ENCODE measurements around the gene SERINC2. TPM values are rescaled to one million over a fixed set of nuclear protein-coding genes. Genes with fewer than 3 reads are reported as not detected.

The SERINC2 gene
- total and polyA plus RNA-seq, 2 experiments from 2014 or later = 20.5 to 23.3 TPM

DNA sequence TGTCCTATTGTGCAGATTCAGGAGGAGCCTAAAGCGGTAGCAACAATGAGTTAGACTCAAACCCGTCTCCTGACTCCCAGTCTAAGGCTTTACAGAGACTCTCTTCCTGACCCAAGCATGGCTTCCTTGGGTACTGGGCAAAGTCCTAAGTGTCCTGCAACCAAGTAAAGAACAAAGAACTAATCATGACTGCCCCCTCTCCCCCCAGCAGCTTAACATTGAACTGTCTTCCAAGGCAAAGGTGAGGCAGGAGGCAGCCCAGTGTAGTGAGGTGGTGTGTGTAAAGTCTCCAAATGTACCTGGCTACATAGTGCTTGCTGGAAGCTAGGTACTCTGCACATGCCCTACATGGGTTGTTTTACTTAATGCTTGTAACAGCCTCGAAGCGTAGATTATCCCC is 42.4 kb upstream of the SERINC2 start (continued):
- TF ChIP-seq, protein P1, sequence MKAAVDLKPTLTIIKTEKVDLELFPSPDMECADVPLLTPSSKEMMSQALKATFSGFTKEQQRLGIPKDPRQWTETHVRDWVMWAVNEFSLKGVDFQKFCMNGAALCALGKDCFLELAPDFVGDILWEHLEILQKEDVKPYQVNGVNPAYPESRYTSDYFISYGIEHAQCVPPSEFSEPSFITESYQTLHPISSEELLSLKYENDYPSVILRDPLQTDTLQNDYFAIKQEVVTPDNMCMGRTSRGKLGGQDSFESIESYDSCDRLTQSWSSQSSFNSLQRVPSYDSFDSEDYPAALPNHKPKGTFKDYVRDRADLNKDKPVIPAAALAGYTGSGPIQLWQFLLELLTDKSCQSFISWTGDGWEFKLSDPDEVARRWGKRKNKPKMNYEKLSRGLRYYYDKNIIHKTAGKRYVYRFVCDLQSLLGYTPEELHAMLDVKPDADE (IDR thresholded peaks at IDR 0.05) = no peak
- TF ChIP-seq ZNF114 (CRISPR knock-in tag; IDR thresholded peaks at IDR 0.05) = no peak
- no peak for TF ChIP-seq POLR2AphosphoS5 (IDR thresholded peaks at IDR 0.05; ENCODE audit: low read depth)
- no peak for TF ChIP-seq ZNF331 (CRISPR knock-in tag; IDR thresholded peaks at IDR 0.05; ENCODE audit: low read depth)
- TF ChIP-seq NANOG (IDR thresholded peaks at IDR 0.05; ENCODE audit: borderline replicate concordance) = no peak
- TF ChIP-seq EZH2 (IDR thresholded peaks at IDR 0.05; ENCODE audit: low read depth, unreplicated experiment) = no peak
- TF ChIP-seq JUNB (IDR thresholded peaks at IDR 0.05; ENCODE audit: unreplicated experiment) = no peak
- TF ChIP-seq CTCF (conservative IDR thresholded peaks at IDR 0.05; ENCODE audit: low read depth in 2 of 2) = no peak
- TF ChIP-seq CREB1 (CRISPR knock-in tag; IDR thresholded peaks at IDR 0.05; ENCODE audit: low read depth) = no peak

GRCh38 chr1:31371121-31371959 is 41.7 kb upstream of the SERINC2 start:
- ATAC-seq = no peak
- Histone ChIP-seq H3K36me3 (ENCODE audit: insufficient read depth) (no peaks in the 10 kb centered on the region), H3K79me2 (replicated peaks; ENCODE audit: insufficient read depth) (no peaks in the 10 kb centered on the region), H4K20me1 (replicated peaks; ENCODE audit: insufficient read depth) (no peaks in the 10 kb centered on the region; the same call in 1 of the 2 replicates), H3F3A (replicated peaks; ENCODE audit: low read depth) (peaks cover 18% of the 10 kb centered on the region; the same call in 1 of the 2 replicates), H3K27ac (ENCODE audit: low read depth) (no peak overlapping the region), H3K4me2 (peak overlapping the region; percentile 99; the same call in 1 of the 2 replicates), H2AFZ (no peak overlapping the region), H3K9me2 (ENCODE audit: insufficient read depth) (no peaks in the 10 kb centered on the region), H3K4me1 (ENCODE audit: insufficient read depth) (peaks cover 38% of the 10 kb centered on the region), H3K27me3 (ENCODE audit: insufficient read depth) (no peaks in the 10 kb centered on the region), H3K4me3 (no peak overlapping the region)
- no peak overlapping the region; the same call in 2 of the 3 replicates for H3K4me3 Mint-ChIP-seq
- peaks cover 10% of the 10 kb centered on the region; the same call in 1 of the 3 replicates for H3K36me3 Mint-ChIP-seq (ENCODE audit: low read depth)
- H3K9me3 Mint-ChIP-seq = no peaks in the 10 kb centered on the region
- no peak for DNase-seq (ENCODE audit: low spot score)
- H3K27ac Mint-ChIP-seq = no peak overlapping the region
- H3K27me3 Mint-ChIP-seq (ENCODE audit: insufficient read depth, low read depth, poor library complexity) = peaks cover 16% of the 10 kb centered on the region
- H3K4me1 Mint-ChIP-seq = peaks cover 51% of the 10 kb centered on the region
- TF ChIP-seq, protein P1 (IDR thresholded peaks at IDR 0.05) = no peak
- no peak for TF ChIP-seq POLR2AphosphoS5 (IDR thresholded peaks at IDR 0.05; ENCODE audit: low read depth)
- TF ChIP-seq ZNF462 (CRISPR knock-in tag; IDR thresholded peaks at IDR 0.05) = no peak

All from GM23338 (cell line).